UCSD-AML1 (cell line): ENCODE data around the gene LRP1B.
"Not testable (repeated sequence)": the region's sequence is repeated elsewhere in the genome, so short reads cannot be mapped to it uniquely, and the experiment has no call there.

Experiments
- DNase-seq: peaks from one replicate; lab custom pipeline; 2025; ENCODE audit not compliant: unreplicated experiment; lab: John Stamatoyannopoulos, UW

Gene LRP1B

DNA sequence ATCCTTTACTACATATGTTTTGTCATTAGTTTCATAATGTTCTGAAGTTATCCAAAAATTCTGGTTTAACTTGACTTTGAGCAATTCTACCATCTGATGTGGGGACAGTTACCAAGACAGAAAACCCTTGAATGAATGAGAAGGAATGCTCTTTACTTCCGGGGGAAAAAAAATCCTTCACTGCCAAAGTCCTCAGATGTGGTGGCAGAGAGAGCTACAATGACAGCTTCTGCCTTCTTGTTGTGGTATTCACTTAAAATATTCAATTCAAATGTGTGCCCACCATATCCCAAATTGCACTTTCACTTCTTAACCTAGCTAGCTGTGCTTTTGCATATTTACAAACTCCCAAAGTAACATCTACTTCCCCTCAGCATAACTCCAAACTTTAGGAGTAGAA, 1818.9 kb downstream of the LRP1B start:
- DNase-seq = no peak

DNA sequence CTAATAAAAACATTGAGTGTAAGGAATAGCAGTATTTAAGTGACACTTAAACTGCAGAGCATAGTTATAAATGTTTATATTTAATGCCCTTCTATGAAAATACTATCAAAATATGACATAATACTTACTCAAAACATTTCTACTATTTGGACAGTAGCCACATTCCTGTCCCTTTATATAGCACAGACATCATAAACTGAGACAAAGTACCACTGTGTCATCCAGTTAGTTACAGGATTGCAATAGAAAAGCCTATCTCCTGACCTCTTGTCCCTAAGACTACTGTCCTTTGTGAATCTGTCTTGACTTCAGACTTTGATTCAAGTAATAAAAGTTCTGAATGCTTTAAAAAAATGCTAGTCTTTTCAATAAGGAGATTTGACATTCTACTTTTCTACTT, 1822.1 kb downstream of the LRP1B start:
- DNase-seq = no peak

DNA sequence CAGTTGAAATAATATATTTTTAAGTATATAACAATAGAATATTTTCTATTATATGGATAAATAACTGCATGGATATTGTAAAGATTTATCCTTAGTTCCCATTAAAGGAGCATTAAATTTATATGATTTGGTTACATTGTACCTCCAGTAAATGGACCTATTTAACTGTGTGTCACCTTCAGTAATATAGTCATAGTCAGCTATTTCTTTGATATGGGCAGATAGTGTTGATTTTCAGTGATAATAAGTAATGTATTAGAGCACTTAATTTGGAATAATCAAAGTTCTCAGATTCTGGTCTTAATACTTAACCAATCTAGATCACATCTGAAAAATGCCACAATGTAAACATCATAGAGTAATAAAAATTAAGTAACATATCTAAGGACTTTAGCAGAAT, 1823.3 kb downstream of the LRP1B start:
- no peak for DNase-seq

DNA sequence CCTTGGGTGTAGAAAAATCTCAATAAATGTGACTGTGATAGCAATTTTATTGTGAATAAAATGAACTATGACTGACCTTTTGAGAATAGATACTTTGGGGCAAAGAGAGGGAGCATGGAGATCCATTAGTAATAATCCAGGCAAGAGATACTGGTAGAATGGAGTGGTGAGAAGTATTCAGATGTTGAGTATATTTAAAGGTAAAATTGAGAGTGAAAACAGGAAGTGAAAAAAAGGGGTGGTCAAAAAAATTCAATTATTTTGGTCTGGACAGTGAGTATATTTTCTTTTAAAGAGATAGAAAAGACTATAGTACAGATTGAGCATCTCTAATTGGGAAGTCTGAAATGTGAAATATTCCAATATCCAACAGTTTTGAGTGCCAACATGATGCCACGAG, 1835.0 kb downstream of the LRP1B start:
- DNase-seq = no peak

DNA sequence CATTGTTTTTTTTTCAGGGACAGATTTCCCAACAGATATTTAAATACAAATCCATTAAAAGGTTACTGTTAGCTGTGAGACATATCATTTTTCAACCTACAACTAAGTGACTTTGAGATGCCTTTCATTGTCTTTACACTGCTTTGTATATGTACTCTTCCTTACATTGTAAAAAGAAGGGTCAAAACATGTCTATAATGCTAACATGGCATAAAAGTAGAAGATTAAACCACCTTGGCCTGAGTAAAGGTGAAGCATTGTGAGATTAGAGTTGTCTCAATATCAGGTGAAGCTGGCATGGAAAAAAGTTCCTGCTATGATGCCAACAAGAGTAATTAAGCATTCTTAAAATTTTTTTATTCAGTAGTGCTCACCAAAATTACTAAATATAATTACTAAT, 1842.1 kb downstream of the LRP1B start:
- DNase-seq = no peak

DNA sequence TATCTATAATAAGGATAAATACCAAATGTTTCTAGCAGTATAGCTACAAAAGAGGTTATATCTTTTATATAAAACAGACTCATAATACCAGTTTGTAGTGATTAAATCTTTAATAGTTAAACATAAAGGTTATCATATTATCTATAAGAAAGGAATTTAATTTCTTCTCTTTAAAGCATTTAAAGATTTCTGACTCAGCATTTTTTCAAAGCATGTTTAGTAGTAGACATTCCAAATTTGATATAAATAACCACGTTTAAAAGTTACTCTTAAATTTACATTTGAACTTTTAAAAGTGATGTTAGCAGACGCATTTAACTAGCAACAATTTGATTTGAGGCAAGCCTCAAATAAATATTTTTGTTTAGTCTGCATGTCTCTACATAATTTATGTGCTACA, 1842.6 kb downstream of the LRP1B start:
- no peak for DNase-seq

DNA sequence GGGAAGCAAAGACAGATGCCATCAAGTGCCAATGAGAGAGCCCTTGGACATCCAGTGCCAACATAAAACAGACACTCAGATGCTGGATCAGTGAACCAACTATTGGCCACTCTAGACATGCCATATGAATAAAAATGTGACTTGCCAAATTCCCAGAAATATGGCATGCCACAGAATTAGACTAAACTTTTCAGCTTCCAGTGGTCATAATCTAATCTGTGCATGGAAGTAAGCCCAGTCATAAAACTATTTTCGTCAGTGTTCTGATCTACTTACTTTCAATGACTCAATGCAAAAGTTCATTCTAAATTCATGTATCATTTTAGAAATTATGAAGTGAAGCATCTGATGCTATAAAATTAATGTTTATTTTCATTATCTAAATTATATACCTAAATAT, 1844.4 kb downstream of the LRP1B start:
- no peak for DNase-seq

DNA sequence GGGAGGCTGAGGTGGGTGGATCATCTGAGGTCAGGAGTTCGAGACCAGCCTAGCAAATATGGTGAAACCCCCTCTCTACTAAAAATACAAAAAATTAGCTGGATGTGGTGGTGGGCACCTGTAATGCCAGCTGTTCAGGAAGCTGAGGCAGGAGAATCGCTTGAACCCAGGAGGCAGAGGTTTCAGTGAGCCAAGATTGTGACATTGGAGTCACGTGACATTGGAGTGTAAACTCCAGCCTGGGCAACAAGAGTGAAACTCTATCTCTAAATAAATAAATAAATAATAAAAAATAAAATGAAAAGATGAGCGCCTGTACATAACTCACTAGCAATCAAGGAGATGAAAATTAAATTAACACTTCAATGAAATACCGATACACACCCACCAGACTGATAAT, 1853.5 kb downstream of the LRP1B start:
- not testable (repeated sequence) for DNase-seq

DNA sequence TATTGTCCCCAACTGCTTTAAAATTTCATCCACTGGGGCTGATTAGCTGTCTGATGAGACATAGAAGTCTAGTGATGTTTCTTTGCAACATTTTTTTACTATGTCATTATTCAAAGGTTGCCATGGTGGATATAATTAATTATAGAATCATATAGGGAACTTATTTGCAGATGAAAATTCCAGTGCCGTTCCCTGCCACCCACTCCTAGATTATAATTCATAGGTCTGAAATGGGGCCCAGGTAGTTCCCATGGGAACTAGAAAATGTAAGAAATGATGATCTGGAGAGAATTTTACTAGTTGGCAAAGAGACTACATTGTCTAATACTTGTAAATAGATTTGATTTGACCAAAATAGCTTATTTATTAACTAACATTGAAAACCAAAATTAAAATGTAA, 1854.2 kb downstream of the LRP1B start:
- no peak for DNase-seq

DNA sequence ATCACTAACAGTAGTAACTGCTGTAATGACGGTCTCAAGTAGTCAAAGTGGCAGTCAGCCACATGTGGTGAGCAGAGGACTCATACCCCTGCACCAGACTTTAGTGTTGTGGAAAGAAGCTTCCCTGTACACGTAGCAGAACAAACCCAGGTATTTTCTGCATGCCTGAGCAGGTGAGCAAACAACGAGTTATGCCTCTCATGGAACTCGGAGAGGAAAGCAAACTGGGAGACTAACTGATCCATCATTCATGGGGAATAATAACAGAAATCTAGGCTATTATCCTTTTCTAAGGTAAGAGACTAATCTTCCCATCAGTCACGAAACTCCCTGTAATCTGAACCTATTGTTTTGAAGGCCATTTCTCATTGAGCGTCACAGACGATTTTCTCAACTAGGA, 1855.4 kb downstream of the LRP1B start:
- DNase-seq = no peak

DNA sequence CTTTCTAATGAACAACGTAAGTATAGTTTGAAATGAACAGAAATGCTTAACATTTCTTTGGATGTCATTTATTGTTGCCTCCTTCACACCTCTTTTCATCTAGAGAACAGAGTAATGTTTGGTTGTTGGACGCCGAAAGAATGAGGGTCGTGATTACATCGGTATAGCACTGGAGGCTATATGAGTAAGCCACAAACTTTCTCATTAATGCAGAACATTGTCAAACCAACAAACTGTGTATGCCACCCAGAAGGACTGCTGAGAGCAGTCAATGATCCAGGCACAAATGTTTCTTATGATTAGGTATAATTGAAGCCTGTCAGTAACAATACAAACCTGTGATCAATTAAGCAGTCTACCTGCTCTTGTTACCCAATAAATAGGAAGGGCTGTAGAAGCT, 1855.9 kb downstream of the LRP1B start:
- no peak for DNase-seq

DNA sequence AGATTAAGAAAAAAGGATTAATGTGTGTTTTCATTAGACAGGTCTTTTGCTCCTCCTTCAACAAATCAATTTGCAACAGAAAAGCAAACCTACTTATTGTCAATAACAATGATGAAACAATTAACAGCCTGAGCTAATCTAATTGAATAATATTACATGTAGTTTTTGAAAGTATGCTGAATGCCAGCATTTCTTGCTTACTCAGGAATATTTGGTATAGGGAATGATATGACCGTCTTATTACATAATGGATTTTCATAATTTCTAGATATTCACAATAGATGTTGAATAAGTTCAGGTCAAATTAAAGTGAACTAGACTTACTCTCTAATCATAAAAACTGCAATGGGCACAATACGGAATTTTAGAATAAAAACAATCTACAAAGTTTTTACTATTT, 1856.9 kb downstream of the LRP1B start:
- no peak for DNase-seq

DNA sequence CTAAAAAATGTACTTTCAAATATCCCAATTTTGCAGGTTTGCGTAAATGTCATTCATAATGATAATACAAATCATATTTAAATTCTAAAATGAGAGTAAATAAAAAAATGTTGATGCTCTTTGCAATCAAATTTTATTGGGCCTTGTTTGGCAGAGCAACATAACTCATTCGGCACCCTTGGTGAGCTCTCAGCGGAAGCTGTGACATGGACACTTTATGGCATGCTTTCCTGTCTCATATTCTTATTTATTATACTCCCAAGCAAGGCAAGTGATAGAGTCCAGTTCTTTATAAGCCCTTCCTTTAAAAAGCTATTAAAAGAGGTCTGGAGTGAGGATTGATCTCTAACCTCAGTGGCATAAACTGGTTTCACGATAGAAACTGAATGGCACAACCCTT, 1857.4 kb downstream of the LRP1B start:
- no peak for DNase-seq

DNA sequence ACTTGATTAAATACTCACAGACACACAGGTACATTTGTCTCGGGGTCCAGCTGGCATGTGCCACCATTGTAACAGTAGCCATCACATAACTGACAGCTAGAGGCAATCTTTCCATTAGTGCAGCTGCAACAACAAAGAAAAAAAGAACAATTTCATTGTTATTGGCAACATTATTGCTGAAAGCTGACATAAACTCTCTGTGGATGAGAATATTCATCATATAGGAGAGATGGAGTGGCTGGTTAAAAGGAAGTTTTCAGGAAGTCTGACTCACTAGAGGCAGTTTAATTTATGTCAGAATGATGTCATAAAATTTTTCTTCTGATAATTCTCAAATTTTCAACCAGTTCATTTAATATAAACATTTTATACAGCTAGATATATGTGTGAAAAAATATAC, 1860.6 kb downstream of the LRP1B start:
- no peak for DNase-seq

DNA sequence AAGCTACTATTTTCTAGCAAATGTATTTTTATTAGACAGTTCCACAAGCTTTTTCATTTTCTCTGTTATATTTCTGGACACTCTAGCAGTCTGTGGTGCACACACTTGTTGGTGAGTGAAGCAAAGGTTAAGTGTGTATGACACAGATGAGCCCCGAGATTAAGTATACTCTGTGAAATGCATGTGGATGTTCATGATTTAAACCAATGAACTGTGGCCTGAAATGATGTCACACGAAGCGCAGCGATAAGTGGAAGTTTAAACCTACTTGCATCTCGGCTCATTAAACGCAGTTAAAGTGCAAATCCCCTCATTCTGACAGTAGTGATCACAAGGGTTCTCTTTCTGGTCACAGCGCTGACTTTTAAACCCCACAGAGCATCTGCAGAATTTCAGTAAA, 1861.8 kb downstream of the LRP1B start:
- no peak for DNase-seq

DNA sequence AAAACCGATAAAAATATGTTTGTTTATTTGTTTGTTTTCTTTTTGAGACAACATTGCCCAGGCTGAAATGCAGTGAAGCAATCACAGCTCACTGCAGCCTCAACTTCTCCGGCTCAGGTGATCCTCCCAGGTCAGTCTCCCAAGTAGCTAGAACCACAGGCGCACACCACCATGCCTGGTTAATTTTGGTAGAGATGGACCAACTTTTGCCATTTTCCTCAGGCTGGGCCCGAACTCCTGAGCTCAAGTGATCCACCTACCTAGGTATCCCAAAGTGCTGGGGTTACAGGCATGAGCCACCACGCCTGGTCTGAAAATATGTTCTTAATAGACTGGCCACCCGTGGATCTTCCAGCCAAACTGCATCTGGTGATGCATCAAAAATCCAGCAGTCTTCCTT, 1867.9 kb downstream of the LRP1B start:
- no peak for DNase-seq

DNA sequence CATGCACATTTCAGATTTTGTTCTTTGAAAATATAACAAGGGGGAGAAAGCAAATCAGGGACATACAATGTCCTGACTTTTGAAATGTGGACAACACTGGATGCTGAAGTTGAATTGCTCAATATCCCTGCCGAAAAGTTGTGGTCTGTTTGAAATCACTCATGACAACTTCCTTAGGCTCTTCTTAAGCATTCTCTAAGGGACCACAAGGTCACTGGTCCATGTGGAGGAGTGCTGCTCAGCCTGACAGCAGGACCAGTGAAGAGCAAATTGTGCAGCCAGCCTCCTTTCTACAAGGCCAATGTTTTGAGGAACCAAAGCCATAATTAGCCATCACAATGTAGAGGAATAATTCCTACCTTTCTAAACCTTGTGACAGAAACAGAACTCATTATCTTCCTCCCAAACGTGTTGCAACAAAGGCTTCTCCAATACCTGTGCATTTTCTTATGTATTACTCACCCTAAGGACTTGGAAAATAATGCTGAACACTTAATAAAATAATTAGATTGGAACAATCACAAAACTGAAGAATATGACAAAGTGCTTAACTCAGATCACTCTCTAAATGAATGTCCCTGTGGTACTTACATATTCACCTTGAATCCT, 1873.0 kb downstream of the LRP1B start:
- peak; percentile 4 for DNase-seq

DNA sequence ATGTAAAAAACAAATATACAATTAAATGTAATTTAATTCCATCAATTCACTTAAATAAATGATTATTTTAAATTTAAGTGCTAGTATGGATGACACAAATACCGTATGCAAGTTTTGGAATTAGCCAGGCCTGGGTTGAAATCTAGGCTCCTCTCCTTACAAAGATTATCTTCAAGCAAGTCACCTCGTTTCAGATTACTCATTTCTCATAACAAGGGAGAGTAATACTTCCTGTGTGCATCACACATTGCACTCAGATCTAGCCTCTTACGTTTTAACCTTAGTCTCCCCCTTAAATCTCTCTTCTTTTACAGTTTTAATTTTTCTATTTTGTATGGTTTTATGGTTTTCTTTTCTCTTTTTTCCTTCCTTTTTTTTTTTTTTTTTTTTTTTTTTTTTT, 1874.7 kb downstream of the LRP1B start:
- no peak for DNase-seq

DNA sequence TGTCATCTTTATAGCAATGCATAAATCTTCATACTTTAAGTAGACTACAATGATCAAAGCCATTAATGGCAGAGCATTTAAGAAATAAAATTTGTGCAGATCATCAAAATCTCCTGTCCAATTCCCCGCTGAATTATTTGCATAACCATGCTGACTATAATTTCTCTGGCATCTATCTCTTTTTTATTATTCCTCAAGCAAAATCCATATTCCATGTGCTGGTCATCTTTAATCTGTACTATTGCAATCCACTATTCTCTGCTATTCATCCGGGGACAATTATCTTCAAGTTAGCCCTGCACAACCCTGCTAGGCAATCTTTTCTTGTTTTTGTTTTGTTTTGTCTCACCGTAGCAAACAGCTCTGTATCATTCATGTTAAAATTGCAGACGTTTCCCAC, 1881.0 kb downstream of the LRP1B start:
- DNase-seq = no peak

DNA sequence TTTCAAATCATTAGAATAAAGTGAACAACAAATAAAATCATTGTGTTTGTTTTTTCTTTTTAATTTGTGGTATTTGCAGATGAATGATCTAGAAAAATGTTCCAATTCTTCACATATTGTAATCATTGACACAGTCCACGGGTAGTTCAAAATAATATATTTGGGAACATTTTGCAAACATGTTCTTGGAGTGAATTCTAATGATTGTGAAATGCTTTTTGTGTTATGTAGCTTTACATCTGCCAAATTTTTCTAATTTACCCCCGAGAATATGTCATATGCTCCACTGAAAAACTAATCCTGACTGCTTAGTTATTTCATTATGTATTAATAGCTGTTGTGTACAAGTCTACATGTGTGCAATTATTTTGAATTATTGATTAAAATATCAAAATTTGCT, 1882.2 kb downstream of the LRP1B start:
- no peak for DNase-seq

DNA sequence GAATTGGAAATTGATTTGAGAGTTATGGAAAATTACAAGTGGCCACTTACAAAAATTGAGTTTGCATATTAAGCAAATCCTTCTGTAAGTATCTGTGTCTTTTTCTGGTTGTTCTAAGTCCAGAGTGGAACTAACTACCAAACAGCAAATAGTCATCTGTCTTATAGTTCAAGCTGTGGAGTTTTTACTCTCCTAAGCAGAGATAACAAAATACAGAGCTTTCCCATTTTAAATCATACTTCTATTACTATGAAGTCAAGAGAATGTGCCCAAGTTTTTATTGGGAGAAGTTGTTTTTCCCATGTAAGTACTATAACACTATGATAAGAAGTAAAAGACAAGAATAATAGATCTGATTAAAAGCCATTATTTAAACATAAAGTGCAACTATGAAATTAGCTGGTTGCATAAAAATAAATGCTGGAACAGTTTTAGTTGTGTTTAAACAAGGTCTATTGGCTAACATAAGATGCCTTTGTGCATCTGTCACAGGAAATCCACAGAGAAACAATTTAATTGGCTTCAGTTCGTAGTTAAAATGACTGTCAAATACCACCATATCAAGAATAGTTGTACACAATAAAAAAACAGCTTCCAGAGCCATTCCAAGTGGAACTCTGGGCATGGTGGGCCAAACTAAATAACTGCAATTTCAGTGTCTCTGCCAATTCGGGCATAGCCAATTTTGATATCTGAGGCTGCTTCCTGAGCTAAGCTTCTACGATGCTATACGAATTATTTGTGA, 1883.2 kb downstream of the LRP1B start:
- no peak for DNase-seq

DNA sequence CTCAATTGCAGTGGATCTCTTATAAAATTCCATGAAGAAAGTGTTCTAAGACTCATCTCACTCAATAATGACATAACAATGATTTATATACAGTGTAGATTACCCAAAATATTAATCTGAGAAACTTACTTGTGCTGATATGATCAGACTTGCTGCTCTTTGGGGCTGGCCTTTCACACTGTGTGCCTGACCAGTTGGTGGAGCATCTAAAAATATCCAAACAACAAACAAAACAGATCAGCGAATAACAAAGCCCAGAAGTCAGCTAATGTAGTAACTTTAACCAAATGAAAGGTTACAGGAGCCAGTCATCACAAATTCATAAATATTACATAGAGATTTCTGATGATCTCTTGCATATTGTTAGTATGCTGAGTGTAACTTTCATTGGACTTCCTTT, 1883.9 kb downstream of the LRP1B start:
- no peak for DNase-seq

DNA sequence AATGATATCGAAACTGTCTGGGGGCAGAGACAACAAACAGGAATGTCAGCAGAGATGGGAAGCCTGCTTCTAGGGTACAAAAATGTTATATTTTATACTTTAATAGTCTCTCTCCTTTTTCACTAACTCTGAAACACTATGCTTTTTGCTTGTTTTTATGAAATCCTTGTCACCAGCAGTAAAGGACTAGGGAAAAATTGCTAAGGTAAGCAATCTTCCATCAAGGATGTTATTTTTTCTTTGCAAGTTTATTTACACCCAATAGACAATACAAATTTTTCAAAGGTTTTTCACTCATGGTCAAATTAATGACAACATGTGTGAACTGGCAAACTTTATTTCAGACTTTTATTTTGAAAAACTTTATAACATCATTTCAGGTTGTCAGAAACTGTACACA, 1884.8 kb downstream of the LRP1B start:
- no peak for DNase-seq
